DND-41 (cell line): ENCODE measurements around the gene CAVIN3.

ENCODE experiments used
- CTCF ChIP-seq: IDR thresholded peaks from 2 replicates; pipeline ENCODE4 v1.5.1; 2012; ENCODE audit warnings: borderline replicate concordance, low read length, moderate library complexity, mild to moderate bottlenecking; ENCODE audit not compliant: poor library complexity, severe bottlenecking; ENCODE audit errors: extremely low read depth
- EZH2 ChIP-seq: IDR thresholded peaks from 3 replicates; pipeline ENCODE4 v1.6.1; 2012; ENCODE audit warnings: borderline replicate concordance, low read depth, mild to moderate bottlenecking, moderate library complexity, low read length, inconsistent platforms; ENCODE audit not compliant: severe bottlenecking

GRCh38 chr11:6301096-6301495, 19.2 kb downstream of the CAVIN3 start:
- TF ChIP-seq CTCF (no peak), EZH2 (no peak)
